Kidney (tissue), 14 donors: ENCODE data around the gene SPOCK2. TPM values are rescaled to one million over a fixed set of nuclear protein-coding genes. Genes with fewer than 3 reads are reported as not detected.

Experiments
- DNase-seq, 5 donors: peaks; one replicate each; pipeline ENCODE4 v3.0.0-alpha.2; 2013 to 2020
- FAIRE-seq: peaks from 2 replicates; lab custom pipeline; 2012; peaks lifted over from hg19 to GRCh38; lab: Jason Lieb, UNC
- H3K27ac ChIP-seq, 2 donors: one replicate each; pipeline ENCODE4 v1.7.0; 2013; ENCODE audit warnings: low read depth in 2 of 2, low read length in 2 of 2, inconsistent platforms in 1 of 2
- H3K27me3 ChIP-seq: one replicate; pipeline ENCODE4 v1.7.1; 2013; ENCODE audit warnings: low read length, inconsistent platforms; ENCODE audit not compliant: control insufficient read depth, insufficient read depth
- H3K36me3 ChIP-seq, 3 donors: one replicate each; pipeline versions ENCODE4 v1.7.0 to v1.7.1; 2013; ENCODE audit warnings: low read length in 3 of 3, control low read depth in 1 of 3, inconsistent platforms in 1 of 3; ENCODE audit not compliant: insufficient read depth in 3 of 3, control insufficient read depth in 2 of 3
- H3K4me1 ChIP-seq, 3 donors: one replicate each; pipeline versions ENCODE4 v1.7.0 to v1.7.1; 2013; ENCODE audit warnings: low read length in 3 of 3, inconsistent platforms in 1 of 3, low read depth in 1 of 3; ENCODE audit not compliant: control insufficient read depth in 2 of 3, insufficient read depth in 2 of 3
- H3K4me3 ChIP-seq, 3 donors: one replicate each; pipeline versions ENCODE4 v1.7.0 to v1.8.1; 2013; ENCODE audit warnings: low read length in 3 of 3, control low read depth in 1 of 3, inconsistent platforms in 1 of 3
- H3K9ac ChIP-seq, 3 donors: one replicate each; pipeline versions ENCODE4 v1.7.0 to v1.7.1; 2013; ENCODE audit warnings: low read length in 3 of 3, control low read depth in 1 of 3, inconsistent platforms in 1 of 3
- H3K9me3 ChIP-seq, 3 donors: one replicate each; pipeline versions ENCODE4 v1.7.0 to v1.7.1; 2013; ENCODE audit warnings: low read length in 3 of 3, control low read depth in 1 of 3, inconsistent platforms in 1 of 3; ENCODE audit not compliant: control insufficient read depth in 2 of 3, insufficient read depth in 1 of 3
- CTCF ChIP-seq: IDR thresholded peaks from 3 replicates; pipeline ENCODE4 v1.5.1; 2012; ENCODE audit warnings: mild to moderate bottlenecking, moderate library complexity, borderline replicate concordance; ENCODE audit not compliant: insufficient read depth; ENCODE audit errors: extremely low read depth
- intact Hi-C: fragments of 100-400 bp; cut with DNase I; formaldehyde crosslinking; loops from one replicate; pipeline ENCODE4 v1.11.1; 2022
- polyA plus RNA-seq: library from polyadenylated mRNA; stranded (reverse); fragments of 350-450 nt; fragmentation: Illumina TruSeq; extraction: RNeasy Lipid Tissue Mini Kit (QIAGEN cat#74804); gene quantifications from one replicate; pipeline ENCODE4 v1.2.3, GENCODE V29; 2014; ENCODE audit warnings: low read depth, low replicate concordance; ENCODE audit not compliant: insufficient read depth
- total RNA-seq: library from RNA; stranded (reverse); fragmentation: NEBNext Ultra II Directional; extraction: Animal tissue kit (Norgen Biotek cat#: 25700); gene quantifications from one replicate; pipeline ENCODE4 v1.2.1, GENCODE V29; 2021
- donor health status: control.
- donor health status: control.
- donor health status: control.
- donor health status: control.
- donor health status: control.
- donor health status: DM: yes; HTN: yes; CAD: no.
- donor health status: Normal renal cell carcinoma (clear cell type).

SPOCK2 gene
- total and polyA plus RNA-seq, 2 donors from 2014 or later, result 19.7 to 103 TPM

- no peak overlapping the region for H3K27ac ChIP-seq
Observed at GRCh38 chr10:72039377-72039776, 49.0 kb downstream of the SPOCK2 start.

DNA sequence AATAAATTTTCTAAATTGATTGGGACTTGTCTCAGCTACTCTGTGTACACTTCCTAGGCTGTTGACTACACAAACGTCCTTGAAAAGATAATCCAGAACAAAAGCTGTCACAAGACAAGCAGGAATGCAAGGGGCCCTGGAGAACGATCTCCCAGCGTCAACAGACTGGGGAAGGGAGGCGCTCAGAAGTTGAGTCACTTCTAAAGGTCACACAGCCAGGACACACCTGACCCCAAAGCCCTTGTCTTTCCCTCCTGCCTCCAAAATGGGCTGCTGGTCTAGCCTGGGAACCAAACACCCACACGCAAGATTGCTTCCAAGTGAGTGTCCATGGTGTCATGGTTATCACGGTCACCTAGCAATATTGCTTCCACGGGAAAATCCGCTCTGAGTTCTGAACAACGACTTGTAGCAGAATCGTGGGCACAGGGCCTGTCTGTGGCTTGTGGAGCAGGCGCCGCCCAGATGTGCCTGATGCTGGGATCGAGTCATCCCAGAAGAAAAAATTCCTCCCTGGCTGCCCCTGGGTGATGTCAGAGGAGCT lies 49.8 kb downstream of the SPOCK2 start:
- Histone ChIP-seq H3K9ac (no peak overlapping the region), H3K27ac (no peak overlapping the region), H3K4me3 (no peak overlapping the region), H3K27me3 (no peaks in the 10 kb centered on the region), H3K9me3 (no peaks in the 10 kb centered on the region), H3K4me1 (peaks cover 0 to 9% (median 5%) of the 10 kb centered on the region in 3 donors), H3K36me3 (no peaks in the 10 kb centered on the region)
- FAIRE-seq, result no peak
- no peak for DNase-seq
- intact Hi-C loops, result no loop called here
- no peak for TF ChIP-seq CTCF

More at GRCh38 chr10:72039377-72039776, 49.0 kb downstream of the SPOCK2 start:
- no peaks in the 10 kb centered on the region for H3K36me3 ChIP-seq
- H3K27me3 ChIP-seq, result no peaks in the 10 kb centered on the region
- peaks cover 0 to 10% (median 5%) of the 10 kb centered on the region in 3 donors for H3K4me1 ChIP-seq
- H3K9me3 ChIP-seq, result no peaks in the 10 kb centered on the region
- H3K9ac ChIP-seq, result no peak overlapping the region
- FAIRE-seq (no peak), DNase-seq (no peak)
- no peak for TF ChIP-seq CTCF
- no peak overlapping the region for H3K4me3 ChIP-seq
- intact Hi-C loops, result no loop called here

DNA sequence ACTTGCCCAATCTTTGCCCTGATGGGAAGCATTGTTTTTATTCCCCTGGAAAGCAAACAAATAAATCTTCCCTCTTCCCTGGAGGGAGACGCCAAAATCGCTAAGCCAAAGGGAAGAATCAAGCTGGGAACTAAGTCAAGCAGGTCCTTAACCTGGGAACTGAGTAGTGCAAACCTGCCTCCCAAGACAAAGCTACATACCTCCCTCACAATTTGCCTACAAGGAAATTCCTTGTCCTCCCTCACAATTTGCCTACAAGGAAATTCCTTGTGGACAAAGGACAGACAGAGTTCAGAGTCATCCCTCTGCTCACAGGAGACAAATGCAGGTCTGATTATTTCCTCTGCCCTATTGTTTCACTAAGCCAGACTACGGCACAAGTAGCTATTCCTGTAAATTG lies 50.5 kb downstream of the SPOCK2 start:
- no peaks in the 10 kb centered on the region for H3K36me3 ChIP-seq
- no peaks in the 10 kb centered on the region for H3K9me3 ChIP-seq
- DNase-seq (peak in 1 of 5 donors; percentile 33), FAIRE-seq (no peak)
- H3K4me1 ChIP-seq, result peaks cover 0 to 5% (median 2%) of the 10 kb centered on the region in 3 donors
- intact Hi-C loops, result no loop called here
- no peak overlapping the region for H3K9ac ChIP-seq
- no peak overlapping the region for H3K27ac ChIP-seq
- no peaks in the 10 kb centered on the region for H3K27me3 ChIP-seq
- TF ChIP-seq CTCF, result no peak
- H3K4me3 ChIP-seq, result no peak overlapping the region

DNA sequence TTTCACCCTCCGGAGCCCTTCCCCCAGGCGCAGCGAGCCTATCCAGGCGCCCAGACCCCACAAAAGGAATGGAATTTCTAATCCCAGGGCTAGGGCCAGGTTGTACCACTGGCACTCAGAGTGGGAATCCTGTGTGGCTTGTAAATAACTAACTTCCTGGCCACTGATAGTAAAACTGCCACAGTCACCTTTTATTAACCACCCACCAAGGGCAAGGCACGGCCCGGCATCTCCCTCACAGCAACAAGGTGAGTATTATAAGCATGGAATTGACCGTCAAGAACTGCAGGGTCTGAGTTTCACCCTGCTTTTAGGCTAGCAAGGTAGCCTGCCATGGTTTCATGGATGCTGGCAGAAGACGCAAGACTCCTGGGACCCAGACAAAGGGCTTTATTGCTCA lies 51.1 kb downstream of the SPOCK2 start:
- Histone ChIP-seq H3K36me3 (no peaks in the 10 kb centered on the region), H3K4me1 (peaks cover 0 to 5% (median 0%) of the 10 kb centered on the region in 3 donors), H3K27ac (no peak overlapping the region), H3K9me3 (no peaks in the 10 kb centered on the region), H3K27me3 (no peaks in the 10 kb centered on the region), H3K4me3 (no peak overlapping the region), H3K9ac (no peak overlapping the region)
- no peak for TF ChIP-seq CTCF
- intact Hi-C loops, result no loop called here
- no peak for FAIRE-seq
- DNase-seq, result no peak
